ENCODE results near the gene GNB3. TPM values are rescaled to one million over a fixed set of nuclear protein-coding genes. Genes with fewer than 3 reads are reported as not detected.

Gene GNB3
- total RNA-seq, 1 donor: 1.7 TPM

GRCh38 chr12:6826734-6827436 is 13.8 kb upstream of the GNB3 start:
- H3K4me3 ChIP-seq (ENCODE audit: low read depth, low read length): no peak overlapping the region
- TF ChIP-seq, protein P1, sequence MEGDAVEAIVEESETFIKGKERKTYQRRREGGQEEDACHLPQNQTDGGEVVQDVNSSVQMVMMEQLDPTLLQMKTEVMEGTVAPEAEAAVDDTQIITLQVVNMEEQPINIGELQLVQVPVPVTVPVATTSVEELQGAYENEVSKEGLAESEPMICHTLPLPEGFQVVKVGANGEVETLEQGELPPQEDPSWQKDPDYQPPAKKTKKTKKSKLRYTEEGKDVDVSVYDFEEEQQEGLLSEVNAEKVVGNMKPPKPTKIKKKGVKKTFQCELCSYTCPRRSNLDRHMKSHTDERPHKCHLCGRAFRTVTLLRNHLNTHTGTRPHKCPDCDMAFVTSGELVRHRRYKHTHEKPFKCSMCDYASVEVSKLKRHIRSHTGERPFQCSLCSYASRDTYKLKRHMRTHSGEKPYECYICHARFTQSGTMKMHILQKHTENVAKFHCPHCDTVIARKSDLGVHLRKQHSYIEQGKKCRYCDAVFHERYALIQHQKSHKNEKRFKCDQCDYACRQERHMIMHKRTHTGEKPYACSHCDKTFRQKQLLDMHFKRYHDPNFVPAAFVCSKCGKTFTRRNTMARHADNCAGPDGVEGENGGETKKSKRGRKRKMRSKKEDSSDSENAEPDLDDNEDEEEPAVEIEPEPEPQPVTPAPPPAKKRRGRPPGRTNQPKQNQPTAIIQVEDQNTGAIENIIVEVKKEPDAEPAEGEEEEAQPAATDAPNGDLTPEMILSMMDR (IDR thresholded peaks at IDR 0.05; ENCODE audit: insufficient read depth, low read depth, low read length): no peak
- no peak for DNase-seq (ENCODE audit: low read depth)

GRCh38 chr12:6827437-6827911 is 13.3 kb upstream of the GNB3 start:
- peak; percentile 83 for DNase-seq (ENCODE audit: low read depth)
- H3K4me3 ChIP-seq (ENCODE audit: low read depth, low read length): peak overlapping the region; percentile 44
- TF ChIP-seq, protein P1 (IDR thresholded peaks at IDR 0.05; ENCODE audit: insufficient read depth, low read depth, low read length): no peak

- H3K4me3 ChIP-seq (ENCODE audit: low read depth, low read length): peak within 1 kb of the TSS; percentile 96
- DNase-seq (ENCODE audit: low read depth): peak; percentile 49
- TF ChIP-seq, protein P1 (IDR thresholded peaks at IDR 0.05; ENCODE audit: insufficient read depth, low read depth, low read length): no peak
Observed at GRCh38 chr12:6827982-6828780, 12.5 kb upstream of the GNB3 start, which contains the start of gene P3H3. P3H3 (plus strand) TSS chr12:6828407; CDS start chr12:6828441, 34 bp downstream.

DNA sequence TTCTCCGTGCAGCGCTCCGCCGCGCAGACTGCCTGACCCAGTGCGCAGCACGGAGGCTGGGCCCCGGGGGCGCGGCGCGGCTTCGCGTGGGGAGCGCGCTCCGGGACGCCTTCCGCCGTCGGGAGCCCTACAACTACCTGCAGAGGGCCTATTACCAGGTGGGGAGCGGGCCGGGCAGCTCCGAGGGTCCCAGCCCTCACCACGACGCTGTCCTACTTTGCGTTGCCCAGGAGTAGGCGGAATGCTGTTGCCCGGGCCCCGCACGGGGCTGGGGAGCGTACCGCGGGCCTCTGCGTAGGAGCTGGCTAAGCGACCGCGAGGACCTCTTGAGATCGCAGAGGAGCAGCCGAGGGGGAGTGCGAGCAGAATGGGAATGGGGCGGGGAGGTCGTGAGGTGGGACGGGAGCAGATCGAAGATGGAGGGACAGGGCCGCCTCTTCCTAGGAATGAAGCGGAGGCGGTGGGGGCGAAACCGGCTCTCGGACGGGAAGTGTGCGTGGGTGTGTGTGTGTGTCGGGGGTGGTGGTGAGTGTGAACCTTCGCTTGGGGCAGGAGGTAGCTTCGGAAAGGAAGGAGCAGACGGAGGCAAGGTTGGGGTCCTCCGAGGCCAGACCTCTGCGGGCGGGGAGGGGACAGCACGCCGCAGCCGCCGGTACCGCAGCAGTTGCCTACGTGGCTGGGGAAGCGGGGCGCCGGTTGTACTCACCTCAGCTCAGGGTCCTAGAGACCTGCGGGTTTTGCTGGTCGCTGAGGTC is 11.8 kb upstream of the GNB3 start:
- TF ChIP-seq, protein P1 (IDR thresholded peaks at IDR 0.05; ENCODE audit: insufficient read depth, low read depth, low read length): no peak
- peak; percentile 74 for DNase-seq (ENCODE audit: low read depth)
- H3K4me3 ChIP-seq (ENCODE audit: low read depth, low read length): peak overlapping the region; percentile 96

DNA sequence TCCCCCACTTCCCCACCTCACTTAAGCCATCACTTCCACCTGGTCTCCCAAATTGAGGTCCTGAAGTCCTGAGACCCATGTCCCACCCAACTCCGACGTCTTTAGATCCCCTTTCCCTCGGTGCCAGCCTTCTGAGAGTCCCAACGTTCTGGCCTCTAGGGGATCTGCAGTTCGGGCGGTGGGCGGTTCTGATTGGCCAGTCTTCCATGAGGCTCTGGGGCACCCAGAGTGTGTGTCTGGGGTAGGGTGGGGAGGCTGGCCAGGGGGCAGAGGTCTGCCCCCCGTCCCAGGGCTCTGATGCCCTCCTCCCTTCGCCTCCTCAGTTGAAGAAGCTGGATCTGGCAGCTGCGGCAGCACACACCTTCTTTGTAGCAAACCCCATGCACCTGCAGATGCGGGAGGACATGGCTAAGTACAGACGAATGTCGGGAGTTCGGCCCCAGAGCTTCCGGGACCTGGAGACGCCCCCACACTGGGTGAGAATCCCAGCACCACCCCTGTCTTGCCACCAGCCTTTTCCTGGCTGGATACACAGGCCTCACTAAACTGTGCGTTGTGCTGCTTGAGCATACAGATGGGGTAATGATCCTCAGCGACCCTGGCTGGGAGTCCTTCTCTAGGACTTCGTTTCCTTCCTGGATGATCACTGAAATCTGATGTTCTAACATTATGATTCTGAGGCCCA is 11.0 kb upstream of the GNB3 start:
- DNase-seq (ENCODE audit: low read depth): peak; percentile 67

More for the DNA sequence above, 11.0 kb upstream of the GNB3 start:
- TF ChIP-seq, protein P1 (IDR thresholded peaks at IDR 0.05; ENCODE audit: insufficient read depth, low read depth, low read length): peak; percentile 31
- H3K4me3 ChIP-seq (ENCODE audit: low read depth, low read length): peak overlapping the region; percentile 96
